Measurements from ENCODE around the gene PSORS1C1. TPM values are rescaled to one million over a fixed set of nuclear protein-coding genes. Genes with fewer than 3 reads are reported as not detected.

Gene PSORS1C1
- total RNA-seq = 0.49 and 1.4 TPM in 2 replicates

DNA sequence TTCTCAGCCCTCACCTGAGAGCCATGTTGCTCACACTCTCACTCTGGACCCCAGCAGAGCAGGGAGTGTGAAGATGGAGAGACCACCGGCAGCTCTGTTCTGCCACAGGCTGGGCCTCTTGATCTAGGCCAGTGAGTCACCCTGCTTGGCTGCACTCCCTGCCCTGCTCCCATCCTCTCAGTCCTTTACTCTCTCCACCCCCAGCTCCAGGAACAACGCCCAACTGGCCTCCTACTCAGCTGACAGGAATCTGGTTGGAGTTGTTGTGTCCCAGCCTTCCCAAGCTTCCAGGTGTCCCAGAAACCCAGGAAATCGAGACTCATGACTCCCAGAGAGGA lies at the start of gene PSORS1C1:
Gene PSORS1C1 (plus strand): TSS at position 260 of the 338 bp plus-strand sequence. CDS start 14,833 bp downstream, outside the sequence.

GRCh38 chr6:31112478-31112877 lies 2.1 kb upstream of the PSORS1C1 start, which contains the start of gene C6orf15:
TSS of gene C6orf15 (minus strand) at chr6:31112575. CDS start at chr6:31112555, 20 bp downstream.

GRCh38 chr6:31120151-31120915 lies 5.7 kb downstream of the PSORS1C1 start, which contains the start of gene CDSN:
TSS of gene CDSN (minus strand) at chr6:31120446. CDS start at chr6:31120419, 27 bp downstream.

GRCh38 chr6:31138982-31139381 lies 24.4 kb downstream of the PSORS1C1 start, which contains the start of gene PSORS1C2:
TSS of gene PSORS1C2 (minus strand) at chr6:31139066. CDS start at chr6:31139026, 40 bp downstream.

DNA sequence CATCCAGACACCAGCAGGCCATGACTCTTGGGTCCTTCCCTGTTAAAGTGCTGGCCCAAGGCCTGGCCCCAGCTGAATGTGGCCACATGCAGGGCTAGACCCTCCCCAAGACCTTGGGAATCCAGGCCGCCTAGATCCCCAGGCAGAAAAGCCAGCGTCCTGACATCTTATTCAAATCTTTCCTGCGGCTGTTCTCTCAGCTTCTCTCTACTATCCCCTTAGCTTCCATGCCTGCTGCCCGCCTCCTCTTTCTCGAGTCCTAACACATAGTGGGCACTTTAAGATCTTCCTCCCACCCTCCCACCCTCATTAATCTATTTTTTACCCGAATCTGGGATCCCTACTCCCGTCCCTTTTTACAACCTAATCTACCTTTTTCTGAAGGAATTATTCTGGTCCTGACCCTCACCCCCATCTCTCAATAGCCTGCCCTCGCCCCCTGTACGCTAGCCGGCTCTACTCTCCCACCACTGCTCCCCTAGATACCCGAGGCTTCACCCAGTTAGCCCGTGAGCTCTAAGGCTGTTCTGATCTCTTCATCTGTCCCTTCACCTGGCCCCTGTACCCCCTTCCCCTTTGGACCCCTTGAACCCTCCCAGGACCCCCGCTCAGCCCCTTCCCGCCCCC lies 43.0 kb downstream of the PSORS1C1 start, which contains the start of gene CCHCR1:
Gene CCHCR1 (minus strand): TSS at position 290 of the 627 bp plus-strand sequence. CDS start 202 bp downstream, at position 88.

DNA sequence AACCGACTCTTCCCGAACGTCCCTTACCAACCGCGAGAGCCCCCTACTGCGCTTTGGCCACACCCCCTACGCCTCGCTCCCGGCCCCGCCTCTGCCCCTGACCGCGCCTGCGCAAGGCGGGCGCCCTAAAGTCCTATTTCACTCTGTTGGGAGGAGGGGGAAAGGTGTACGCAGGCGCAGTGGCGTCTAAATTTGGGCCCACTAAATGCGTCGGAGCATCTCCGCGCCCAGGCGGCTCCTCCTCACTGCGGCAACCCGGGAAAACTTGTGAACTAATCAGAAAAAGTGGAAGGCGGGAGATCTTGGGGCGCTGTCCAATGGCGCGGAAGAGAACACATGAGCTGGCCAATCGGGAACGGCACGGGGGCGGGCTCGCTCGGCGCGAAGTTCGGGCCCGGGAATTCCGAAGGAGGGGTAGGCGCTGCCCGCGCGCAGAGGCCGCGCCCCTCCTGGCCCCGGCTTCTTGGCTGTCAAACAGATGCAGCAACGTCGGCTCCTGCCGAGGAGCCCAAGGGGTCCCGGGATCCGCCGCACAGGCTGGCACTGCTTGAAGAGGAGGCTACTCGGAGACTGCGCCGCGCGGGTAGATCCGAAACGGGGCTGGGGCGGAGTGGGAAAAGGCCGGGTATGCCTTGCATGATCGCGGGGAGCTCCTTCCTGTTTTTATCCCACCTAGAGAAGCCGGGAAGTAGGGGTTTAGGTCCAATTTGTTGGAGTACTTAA lies 43.7 kb downstream of the PSORS1C1 start, which contains the start of gene TCF19:
Gene TCF19 (plus strand): TSS at position 450 of the 723 bp plus-strand sequence. CDS start 881 bp downstream, outside the sequence.

GRCh38 chr6:31170600-31170881 lies 55.9 kb downstream of the PSORS1C1 start, which contains the start of gene POU5F1:
TSS of gene POU5F1 (minus strand) at chr6:31170682. CDS start at chr6:31170620, 62 bp downstream.

Other genes starting within 250 kb of the PSORS1C1 start
- gene DDR1, start 230.3 kb upstream of the PSORS1C1 start, total RNA-seq = 55.7 and 224 TPM in 2 replicates
- 21.0 and 27.5 TPM in 2 replicates for gene GTF2H4, start 206.6 kb upstream of the PSORS1C1 start, total RNA-seq
- gene VARS2, start 200.6 kb upstream of the PSORS1C1 start, total RNA-seq = 26.1 and 43.4 TPM in 2 replicates
- gene SFTA2, start 182.6 kb upstream of the PSORS1C1 start, total RNA-seq = not detected in 2 replicates
- not detected in 2 replicates for gene MUCL3, start 173.8 kb upstream of the PSORS1C1 start, total RNA-seq
- gene MUC21, start 131.1 kb upstream of the PSORS1C1 start, total RNA-seq = not detected in 2 replicates
- gene MUC22, start 104.3 kb upstream of the PSORS1C1 start, total RNA-seq = not detected in 2 replicates
- gene C6orf15, start 2.2 kb upstream of the PSORS1C1 start, total RNA-seq = 0.13 and 2.0 TPM in 2 replicates
- gene CDSN, start 5.6 kb downstream of the PSORS1C1 start, total RNA-seq = 0.25 TPM in 1 of 2 replicates, not detected in the other
- gene PSORS1C2, start 24.3 kb downstream of the PSORS1C1 start, total RNA-seq = not detected in 2 replicates
- gene CCHCR1, start 43.0 kb downstream of the PSORS1C1 start, total RNA-seq = 20.0 and 26.2 TPM in 2 replicates
- 10.9 and 61.3 TPM in 2 replicates for gene TCF19, start 43.8 kb downstream of the PSORS1C1 start, total RNA-seq
- gene POU5F1, start 55.9 kb downstream of the PSORS1C1 start, total RNA-seq = 4.4 and 7.2 TPM in 2 replicates
- 114 and 130 TPM in 2 replicates for gene HLA-C, start 157.3 kb downstream of the PSORS1C1 start, total RNA-seq
- gene HLA-B, start 242.4 kb downstream of the PSORS1C1 start, total RNA-seq = 50.8 and 163 TPM in 2 replicates

All from mesangial cell (primary cell).